IPS-18a (cell line): Measurements from ENCODE around the gene SPATS2.
A peak's percentile ranks its signal among the peaks of the same experiment; 100 is the strongest.

Source experiments
- H3K27ac ChIP-seq: one replicate; pipeline ENCODE4 v1.5.1; 2013; ENCODE audit warnings: low read length
- H3K27me3 ChIP-seq: one replicate; pipeline ENCODE4 v1.6.1; 2013; ENCODE audit warnings: mild to moderate bottlenecking, low read length; ENCODE audit not compliant: control insufficient read depth, insufficient read depth
- H3K36me3 ChIP-seq: one replicate; pipeline ENCODE4 v1.6.1; 2013; ENCODE audit warnings: low read depth, low read length; ENCODE audit not compliant: control insufficient read depth
- H3K4me1 ChIP-seq: one replicate; pipeline ENCODE4 v1.6.1; 2013; ENCODE audit warnings: low read depth, low read length; ENCODE audit not compliant: control insufficient read depth
- H3K4me3 ChIP-seq: one replicate; pipeline ENCODE4 v1.5.1; 2013; ENCODE audit warnings: low read length
- H3K9ac ChIP-seq: one replicate; pipeline ENCODE4 v1.6.1; 2013; ENCODE audit warnings: mild to moderate bottlenecking, low read length, moderate library complexity
- H3K9me3 ChIP-seq: one replicate; pipeline ENCODE4 v1.6.1; 2013; ENCODE audit warnings: low read depth, low read length; ENCODE audit not compliant: control insufficient read depth

The SPATS2 gene

GRCh38 chr12:49338830-49339463 is 28.3 kb upstream of the SPATS2 start:
- no peak overlapping the region for H3K4me3 ChIP-seq
- no peak overlapping the region for H3K9ac ChIP-seq
- H3K36me3 ChIP-seq = no peaks in the 10 kb centered on the region
- H3K9me3 ChIP-seq = no peaks in the 10 kb centered on the region
- H3K4me1 ChIP-seq = peaks cover 38% of the 10 kb centered on the region
- no peak overlapping the region for H3K27ac ChIP-seq
- peaks cover 100% of the 10 kb centered on the region for H3K27me3 ChIP-seq

- peaks cover 38% of the 10 kb centered on the region for H3K4me1 ChIP-seq
- H3K27me3 ChIP-seq = peaks cover 100% of the 10 kb centered on the region
- H3K27ac ChIP-seq = no peak overlapping the region
- H3K9me3 ChIP-seq = no peaks in the 10 kb centered on the region
- H3K36me3 ChIP-seq = no peaks in the 10 kb centered on the region
- H3K4me3 ChIP-seq = no peak overlapping the region
- H3K9ac ChIP-seq = no peak overlapping the region
Measured at GRCh38 chr12:49339464-49339861, 27.8 kb upstream of the SPATS2 start.

- peaks cover 100% of the 10 kb centered on the region for H3K27me3 ChIP-seq
- no peak overlapping the region for H3K9ac ChIP-seq
- no peak overlapping the region for H3K27ac ChIP-seq
- peaks cover 38% of the 10 kb centered on the region for H3K4me1 ChIP-seq
- H3K4me3 ChIP-seq = no peak overlapping the region
- no peaks in the 10 kb centered on the region for H3K9me3 ChIP-seq
- no peaks in the 10 kb centered on the region for H3K36me3 ChIP-seq
Measured at GRCh38 chr12:49340095-49340870, 27.0 kb upstream of the SPATS2 start.

GRCh38 chr12:49340971-49341776 is 26.1 kb upstream of the SPATS2 start:
- H3K27me3 ChIP-seq = peaks cover 100% of the 10 kb centered on the region
- H3K4me1 ChIP-seq = peaks cover 43% of the 10 kb centered on the region
- H3K9ac ChIP-seq = no peak overlapping the region
- no peaks in the 10 kb centered on the region for H3K9me3 ChIP-seq
- no peaks in the 10 kb centered on the region for H3K36me3 ChIP-seq
- H3K4me3 ChIP-seq = peak overlapping the region; percentile 61
- no peak overlapping the region for H3K27ac ChIP-seq

- no peak overlapping the region for H3K27ac ChIP-seq
- no peaks in the 10 kb centered on the region for H3K36me3 ChIP-seq
- peaks cover 43% of the 10 kb centered on the region for H3K4me1 ChIP-seq
- H3K9ac ChIP-seq = no peak overlapping the region
- no peaks in the 10 kb centered on the region for H3K9me3 ChIP-seq
- peaks cover 100% of the 10 kb centered on the region for H3K27me3 ChIP-seq
- H3K4me3 ChIP-seq = peak overlapping the region; percentile 61
Measured at GRCh38 chr12:49341777-49342065, 25.5 kb upstream of the SPATS2 start.

GRCh38 chr12:49342066-49342913 is 25.0 kb upstream of the SPATS2 start:
- no peaks in the 10 kb centered on the region for H3K36me3 ChIP-seq
- H3K27ac ChIP-seq = no peak overlapping the region
- H3K27me3 ChIP-seq = peaks cover 100% of the 10 kb centered on the region
- H3K4me1 ChIP-seq = peaks cover 43% of the 10 kb centered on the region
- peak overlapping the region; percentile 61 for H3K4me3 ChIP-seq
- H3K9me3 ChIP-seq = no peaks in the 10 kb centered on the region
- no peak overlapping the region for H3K9ac ChIP-seq

GRCh38 chr12:49342914-49343731 is 24.1 kb upstream of the SPATS2 start:
- Histone ChIP-seq H3K9ac (no peak overlapping the region), H3K4me3 (peak overlapping the region; percentile 61), H3K9me3 (no peaks in the 10 kb centered on the region), H3K4me1 (peaks cover 37% of the 10 kb centered on the region), H3K27ac (no peak overlapping the region), H3K27me3 (peaks cover 100% of the 10 kb centered on the region), H3K36me3 (no peaks in the 10 kb centered on the region)

- H3K27ac ChIP-seq = no peak overlapping the region
- H3K9me3 ChIP-seq = no peaks in the 10 kb centered on the region
- no peak overlapping the region for H3K9ac ChIP-seq
- no peaks in the 10 kb centered on the region for H3K36me3 ChIP-seq
- H3K27me3 ChIP-seq = peaks cover 100% of the 10 kb centered on the region
- peaks cover 25% of the 10 kb centered on the region for H3K4me1 ChIP-seq
- H3K4me3 ChIP-seq = peak overlapping the region; percentile 24
Measured at GRCh38 chr12:49344486-49345050, 22.7 kb upstream of the SPATS2 start.

GRCh38 chr12:49345051-49345824 is 22.0 kb upstream of the SPATS2 start:
- Histone ChIP-seq H3K9ac (no peak overlapping the region), H3K27ac (no peak overlapping the region), H3K9me3 (no peaks in the 10 kb centered on the region), H3K27me3 (peaks cover 99% of the 10 kb centered on the region), H3K4me3 (peak overlapping the region; percentile 57), H3K4me1 (peaks cover 22% of the 10 kb centered on the region), H3K36me3 (no peaks in the 10 kb centered on the region)
